Thyroid gland (tissue), 4 donors: ENCODE results near the gene CROCC2.

Experiments used
- POLR2A ChIP-seq, 2 donors: fragments of 450-650 bp; IDR thresholded peaks; one replicate each; pipeline ENCODE4 v1.6.1; 2017; ENCODE audit warnings: antibody characterized with exemption in 2 of 2, mild to moderate bottlenecking in 2 of 2, moderate library complexity in 1 of 2
- TF ChIP-seq, protein P1 (sequence below), 6 experiments: fragments of 200-600 bp in 3 of 6; fragments of 450-650 bp in 3 of 6; sonication (generic) in 3 of 6; IDR thresholded peaks; one replicate each; pipeline ENCODE4 v1.5.1; 2016 to 2019; ENCODE audit warnings: antibody characterized with exemption in 6 of 6, mild to moderate bottlenecking in 2 of 6, inconsistent platforms in 1 of 6, moderate library complexity in 1 of 6

DNA sequence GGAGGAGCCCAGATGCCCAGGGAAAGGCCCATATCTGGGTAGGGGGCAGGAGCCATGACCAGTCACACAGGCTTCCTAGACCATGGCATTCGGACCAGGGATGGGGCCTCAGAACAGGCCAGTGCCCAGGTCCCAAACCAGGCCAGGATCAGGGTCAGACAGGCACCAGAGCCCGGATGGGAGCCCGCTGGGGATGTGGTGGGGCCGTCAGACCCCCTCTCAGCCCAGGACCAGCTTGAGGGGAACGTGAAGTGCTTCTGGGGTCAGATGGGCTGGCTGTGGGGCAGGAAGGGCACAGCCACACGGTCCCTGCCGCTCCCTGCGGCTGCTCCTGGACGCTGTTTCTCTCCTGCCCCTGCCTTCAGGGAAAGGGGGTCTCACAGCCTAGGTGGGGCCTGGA lies 131.4 kb downstream of the CROCC2 start:
- TF ChIP-seq, protein P1, sequence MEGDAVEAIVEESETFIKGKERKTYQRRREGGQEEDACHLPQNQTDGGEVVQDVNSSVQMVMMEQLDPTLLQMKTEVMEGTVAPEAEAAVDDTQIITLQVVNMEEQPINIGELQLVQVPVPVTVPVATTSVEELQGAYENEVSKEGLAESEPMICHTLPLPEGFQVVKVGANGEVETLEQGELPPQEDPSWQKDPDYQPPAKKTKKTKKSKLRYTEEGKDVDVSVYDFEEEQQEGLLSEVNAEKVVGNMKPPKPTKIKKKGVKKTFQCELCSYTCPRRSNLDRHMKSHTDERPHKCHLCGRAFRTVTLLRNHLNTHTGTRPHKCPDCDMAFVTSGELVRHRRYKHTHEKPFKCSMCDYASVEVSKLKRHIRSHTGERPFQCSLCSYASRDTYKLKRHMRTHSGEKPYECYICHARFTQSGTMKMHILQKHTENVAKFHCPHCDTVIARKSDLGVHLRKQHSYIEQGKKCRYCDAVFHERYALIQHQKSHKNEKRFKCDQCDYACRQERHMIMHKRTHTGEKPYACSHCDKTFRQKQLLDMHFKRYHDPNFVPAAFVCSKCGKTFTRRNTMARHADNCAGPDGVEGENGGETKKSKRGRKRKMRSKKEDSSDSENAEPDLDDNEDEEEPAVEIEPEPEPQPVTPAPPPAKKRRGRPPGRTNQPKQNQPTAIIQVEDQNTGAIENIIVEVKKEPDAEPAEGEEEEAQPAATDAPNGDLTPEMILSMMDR (IDR thresholded peaks at IDR 0.05) = no peak
- no peak for TF ChIP-seq POLR2A (IDR thresholded peaks at IDR 0.05)
